A673 (cell line): Measurements from ENCODE around the gene CROCC2. TPM values are rescaled to one million over a fixed set of nuclear protein-coding genes. Genes with fewer than 3 reads are reported as not detected.

Experiments used
- BruUV-seq: library from RNA; stranded (reverse); fragments of 400-500 nt; replicated peaks from 2 replicates; lab custom pipeline; 2021; lab: Mats Ljungman, UMichigan
- CTCF ChIA-PET: fragments of 300-600 bp; sonication (Branson Sonifier 250); formaldehyde crosslinking; loops from one replicate; lab custom pipeline; 2022; ENCODE audit warnings: antibody characterized with exemption; lab: Charles Lee
- POLR2A ChIA-PET: fragments of 300-600 bp; sonication (Branson Sonifier 250); formaldehyde crosslinking; loops from one replicate; lab custom pipeline; 2022; ENCODE audit warnings: antibody characterized with exemption; ENCODE audit not compliant: low non-redundant PET; lab: Charles Lee
- DNase-seq: peaks from one replicate; pipeline ENCODE4 v3.0.0-alpha.2; 2015; ENCODE audit warnings: low spot score
- H3K27ac ChIP-seq: fragments of 200-600 bp; sonication (generic); 2 replicates; pipeline ENCODE4 v1.5.1; 2016; ENCODE audit warnings: mixed run types, low read depth, mild to moderate bottlenecking, mixed read lengths, antibody characterized with exemption, low read length; ENCODE audit not compliant: poor library complexity, severe bottlenecking
- H3K27me3 ChIP-seq: fragments of 200-600 bp; sonication (generic); replicated peaks from 2 replicates; pipeline ENCODE4 v1.6.1; 2017; ENCODE audit warnings: mixed run types, low read depth, mild to moderate bottlenecking, mixed read lengths, antibody characterized with exemption, low read length; ENCODE audit not compliant: insufficient read depth, poor library complexity
- H3K36me3 ChIP-seq: fragments of 200-600 bp; sonication (generic); 2 replicates; pipeline ENCODE4 v1.6.1; 2016; ENCODE audit warnings: mixed run types, mild to moderate bottlenecking, mixed read lengths, antibody characterized with exemption, low read length; ENCODE audit not compliant: insufficient read depth, poor library complexity, severe bottlenecking
- H3K4me1 ChIP-seq: fragments of 200-600 bp; sonication (generic); 2 replicates; pipeline ENCODE4 v1.6.1; 2017; ENCODE audit warnings: mixed run types, mild to moderate bottlenecking, mixed read lengths, antibody characterized with exemption, low read length; ENCODE audit not compliant: insufficient read depth, poor library complexity, severe bottlenecking
- H3K4me3 ChIP-seq: fragments of 200-600 bp; sonication (generic); 2 replicates; pipeline ENCODE4 v1.5.1; 2016; ENCODE audit warnings: low read depth, mixed run types, mild to moderate bottlenecking, mixed read lengths, low read length; ENCODE audit not compliant: poor library complexity, severe bottlenecking
- H3K9me3 ChIP-seq: fragments of 200-600 bp; sonication (generic); 2 replicates; pipeline ENCODE4 v1.6.1; 2016; ENCODE audit warnings: mixed run types, low read depth, mild to moderate bottlenecking, mixed read lengths, antibody characterized with exemption, low read length; ENCODE audit not compliant: poor library complexity, severe bottlenecking
- EZH2 ChIP-seq: fragments of 200-600 bp; sonication (generic); IDR thresholded peaks from 2 replicates; pipeline ENCODE4 v1.6.1; 2017; ENCODE audit warnings: borderline replicate concordance, low read depth, mild to moderate bottlenecking, mixed read lengths, antibody characterized with exemption, low read length; ENCODE audit not compliant: poor library complexity, severe bottlenecking
- intact Hi-C: fragments of 100-400 bp; cut with micrococcal nuclease; formaldehyde crosslinking; loops from one replicate; pipeline ENCODE4 v1.10.0; 2022; ENCODE audit not compliant: unreplicated experiment
- total RNA-seq: library from RNA; stranded (reverse); gene quantifications from 2 replicates; pipeline ENCODE4 v1.2.3, GENCODE V29; 2021
- TF ChIP-seq, protein P1 (sequence below): fragments of 300-800, 200-600 bp; sonication (generic); conservative IDR thresholded peaks from 2 replicates; pipeline ENCODE4 v1.5.1; 2017; ENCODE audit warnings: low read depth, mild to moderate bottlenecking, antibody characterized with exemption, low read length, moderate library complexity, mixed read lengths

The CROCC2 gene
- total RNA-seq, 1 experiment from 2014 or later: not detected

DNA sequence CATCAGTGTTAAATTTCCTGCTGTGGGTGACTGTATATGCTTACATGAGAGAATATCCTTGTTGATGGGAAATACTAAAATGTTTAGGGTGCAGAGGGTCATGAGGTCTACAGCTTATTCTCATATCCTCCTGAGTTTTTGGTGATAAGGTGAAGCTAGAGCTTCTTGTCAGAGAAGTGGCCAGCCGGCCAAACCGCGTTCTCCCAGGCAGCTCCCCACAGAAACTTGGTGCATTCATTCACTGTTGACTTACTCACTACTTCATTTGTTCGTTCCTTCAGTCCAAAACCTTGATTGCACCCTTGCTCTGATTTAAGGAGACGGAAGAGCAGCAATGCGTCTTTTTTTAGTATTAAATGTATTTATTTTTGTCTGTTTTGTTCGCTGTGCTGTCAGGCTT, 101.0 kb downstream of the CROCC2 start:
- intact Hi-C loops: no loop called here
- no peak overlapping the region for H3K4me3 ChIP-seq
- H3K27ac ChIP-seq: no peak overlapping the region
- H3K4me1 ChIP-seq: peaks cover 24% of the 10 kb centered on the region
- peaks cover 23% of the 10 kb centered on the region for H3K9me3 ChIP-seq
- no peak for TF ChIP-seq EZH2
- TF ChIP-seq, protein P1, sequence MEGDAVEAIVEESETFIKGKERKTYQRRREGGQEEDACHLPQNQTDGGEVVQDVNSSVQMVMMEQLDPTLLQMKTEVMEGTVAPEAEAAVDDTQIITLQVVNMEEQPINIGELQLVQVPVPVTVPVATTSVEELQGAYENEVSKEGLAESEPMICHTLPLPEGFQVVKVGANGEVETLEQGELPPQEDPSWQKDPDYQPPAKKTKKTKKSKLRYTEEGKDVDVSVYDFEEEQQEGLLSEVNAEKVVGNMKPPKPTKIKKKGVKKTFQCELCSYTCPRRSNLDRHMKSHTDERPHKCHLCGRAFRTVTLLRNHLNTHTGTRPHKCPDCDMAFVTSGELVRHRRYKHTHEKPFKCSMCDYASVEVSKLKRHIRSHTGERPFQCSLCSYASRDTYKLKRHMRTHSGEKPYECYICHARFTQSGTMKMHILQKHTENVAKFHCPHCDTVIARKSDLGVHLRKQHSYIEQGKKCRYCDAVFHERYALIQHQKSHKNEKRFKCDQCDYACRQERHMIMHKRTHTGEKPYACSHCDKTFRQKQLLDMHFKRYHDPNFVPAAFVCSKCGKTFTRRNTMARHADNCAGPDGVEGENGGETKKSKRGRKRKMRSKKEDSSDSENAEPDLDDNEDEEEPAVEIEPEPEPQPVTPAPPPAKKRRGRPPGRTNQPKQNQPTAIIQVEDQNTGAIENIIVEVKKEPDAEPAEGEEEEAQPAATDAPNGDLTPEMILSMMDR: no peak
- H3K36me3 ChIP-seq: no peaks in the 10 kb centered on the region
- BruUV-seq: no TSS peak
- DNase-seq: no peak
- ChIA-PET CTCF (no interaction called here), POLR2A (no interaction called here)
- no peaks in the 10 kb centered on the region for H3K27me3 ChIP-seq

DNA sequence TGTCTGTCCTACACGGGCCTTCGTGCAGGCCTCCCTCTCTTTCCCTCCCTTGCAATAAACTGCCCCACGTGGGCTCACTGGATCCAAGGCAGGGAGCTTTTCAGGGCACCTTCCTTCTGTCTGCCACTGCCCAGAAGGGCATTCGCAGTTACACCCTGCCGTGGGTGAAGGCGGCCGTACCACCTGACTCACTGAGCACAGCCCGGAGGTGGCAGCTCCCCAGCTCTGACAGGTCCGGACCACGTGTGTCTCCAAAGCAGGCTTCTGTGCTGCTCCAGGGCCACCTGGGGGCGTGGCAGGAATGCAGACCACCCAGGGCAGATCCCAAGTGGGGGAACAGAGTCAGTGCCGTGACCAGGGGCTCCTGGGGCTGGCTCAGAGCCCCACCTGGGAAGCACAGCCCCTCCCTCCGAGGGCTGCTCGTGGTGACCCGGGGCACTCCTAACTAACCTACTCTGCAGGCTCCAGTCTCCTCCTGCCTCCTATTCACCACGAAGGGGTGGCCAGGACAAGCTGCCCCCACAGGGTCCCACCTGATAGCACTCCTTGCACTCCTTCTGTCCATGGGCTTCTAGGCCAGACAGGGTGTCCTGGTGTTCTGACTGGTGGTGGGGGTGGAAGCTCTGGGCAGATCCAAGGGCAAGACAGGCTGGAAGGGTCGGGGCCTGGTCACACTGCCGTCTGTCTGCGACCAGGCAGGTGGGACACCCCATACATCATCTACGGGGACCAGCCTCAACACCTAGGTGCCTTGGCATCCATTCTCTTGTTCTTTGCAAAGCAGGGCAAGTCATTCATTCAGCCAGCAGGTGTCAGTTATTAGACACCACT, 102.0 kb downstream of the CROCC2 start:
- intact Hi-C loops: no loop called here

DNA sequence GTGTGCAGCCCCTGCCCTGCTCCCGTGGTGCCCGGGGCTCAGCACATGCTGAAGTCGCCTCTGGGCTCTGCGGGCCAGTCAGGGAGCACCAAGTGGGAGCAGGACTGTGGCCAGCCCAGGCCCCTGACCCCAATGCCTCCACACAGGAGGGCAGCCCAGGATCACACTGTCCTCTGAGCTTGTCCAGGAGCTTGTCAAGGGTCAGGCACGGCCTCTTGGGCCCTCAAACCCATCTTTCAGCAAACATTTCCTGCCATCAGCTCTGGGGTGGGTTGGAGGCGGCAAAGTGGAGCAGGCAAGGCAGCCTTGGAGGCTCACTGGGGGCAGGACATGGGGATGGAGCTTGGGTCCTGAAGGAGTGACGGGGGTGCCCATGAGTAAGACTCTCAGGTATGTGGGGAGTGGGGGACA, 102.6 kb downstream of the CROCC2 start:
- Histone ChIP-seq H3K9me3 (peaks cover 19% of the 10 kb centered on the region), H3K4me3 (no peak overlapping the region), H3K27me3 (no peaks in the 10 kb centered on the region), H3K27ac (peak overlapping the region; percentile 82), H3K36me3 (no peaks in the 10 kb centered on the region), H3K4me1 (peaks cover 24% of the 10 kb centered on the region)
- no peak for DNase-seq
- BruUV-seq: no TSS peak
- ChIA-PET POLR2A (no interaction called here), CTCF (no interaction called here)
- TF ChIP-seq, protein P1: no peak
- intact Hi-C loops: no loop called here

More for the DNA sequence above, 102.0 kb downstream of the CROCC2 start:
- H3K27me3 ChIP-seq: no peaks in the 10 kb centered on the region
- POLR2A ChIA-PET: no interaction called here
- TF ChIP-seq EZH2: no peak
- TF ChIP-seq, protein P1: no peak
- DNase-seq: no peak
- BruUV-seq: no TSS peak
- CTCF ChIA-PET: no interaction called here
- H3K36me3 ChIP-seq: no peaks in the 10 kb centered on the region
- no peak overlapping the region for H3K27ac ChIP-seq
- H3K9me3 ChIP-seq: peaks cover 23% of the 10 kb centered on the region
- H3K4me3 ChIP-seq: no peak overlapping the region
- peaks cover 24% of the 10 kb centered on the region for H3K4me1 ChIP-seq
